Bronchial epithelial cell (primary cell): ENCODE data around the gene SIVA1. TPM values are rescaled to one million over a fixed set of nuclear protein-coding genes. Genes with fewer than 3 reads are reported as not detected.

Experiments
- DNase-seq: peaks from one replicate; pipeline ENCODE4 v3.0.0-alpha.2; 2010; ENCODE audit warnings: low read depth
- FAIRE-seq: peaks from 2 replicates; lab custom pipeline; 2011; peaks lifted over from hg19 to GRCh38; lab: Jason Lieb, UNC
- H3K27me3 ChIP-seq: 2 replicates; pipeline ENCODE4 v1.5.1; 2011; ENCODE audit warnings: low read length; ENCODE audit not compliant: control insufficient read depth, insufficient read depth
- H3K36me3 ChIP-seq: 2 replicates; pipeline ENCODE4 v1.5.1; 2011; ENCODE audit warnings: low read length; ENCODE audit not compliant: control insufficient read depth, insufficient read depth
- H3K4me3 ChIP-seq: 2 replicates; pipeline ENCODE4 v1.5.1; 2011; ENCODE audit warnings: mild to moderate bottlenecking, low read depth, low read length, control low read depth
- CTCF ChIP-seq: IDR thresholded peaks from 2 replicates; pipeline ENCODE4 v1.5.1; 2011; ENCODE audit warnings: mild to moderate bottlenecking, moderate library complexity, low read length, control low read depth, inconsistent platforms; ENCODE audit not compliant: insufficient read depth, severe bottlenecking
- total RNA-seq: library from RNA; depleted of rRNA; stranded (reverse); fragments of >200 nt; gene quantifications from 2 replicates; pipeline ENCODE4 v1.2.1, GENCODE V29; 2014

The SIVA1 gene
- total RNA-seq, 1 donor from 2014 or later, result 85.0 TPM

GRCh38 chr14:104731320-104732294, 21.3 kb upstream of the SIVA1 start:
- DNase-seq (no peak), FAIRE-seq (no peak)
- TF ChIP-seq CTCF, result peak; percentile 59
- Histone ChIP-seq H3K4me3 (no peak overlapping the region), H3K27me3 (no peaks in the 10 kb centered on the region), H3K36me3 (peaks cover 2% of the 10 kb centered on the region)

DNA sequence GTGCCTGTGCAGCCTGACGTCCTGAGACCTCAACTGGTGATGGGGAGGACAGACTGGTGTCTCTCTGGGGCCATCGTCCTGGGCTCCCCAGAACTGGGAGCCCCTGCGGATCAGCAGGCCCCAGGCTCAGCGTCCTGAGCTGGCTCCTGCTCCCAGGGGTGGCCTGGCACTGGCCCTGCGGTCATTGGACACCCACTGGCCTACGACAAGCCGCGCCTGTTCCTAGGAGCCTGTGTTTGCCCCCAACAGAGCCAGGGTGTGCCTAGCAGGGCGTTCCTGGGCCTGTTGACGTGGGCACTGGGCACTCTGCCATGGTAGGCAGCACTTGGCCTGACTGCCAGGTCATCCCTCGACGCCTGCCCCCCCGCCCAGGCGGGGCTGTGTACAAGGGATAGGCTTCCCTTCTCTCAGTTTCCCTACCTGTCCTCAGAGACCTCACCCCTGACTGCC, 20.6 kb upstream of the SIVA1 start:
- DNase-seq (peak; percentile 76), FAIRE-seq (no peak)
- no peak for TF ChIP-seq CTCF

GRCh38 chr14:104732931-104733681, 19.8 kb upstream of the SIVA1 start:
- peak; percentile 72 for DNase-seq
- TF ChIP-seq CTCF, result no peak
- no peak for FAIRE-seq
- Histone ChIP-seq H3K4me3 (no peak overlapping the region), H3K27me3 (no peaks in the 10 kb centered on the region), H3K36me3 (peaks cover 4% of the 10 kb centered on the region)

More for the DNA sequence above, 20.6 kb upstream of the SIVA1 start:
- Histone ChIP-seq H3K27me3 (no peaks in the 10 kb centered on the region), H3K4me3 (no peak overlapping the region), H3K36me3 (peaks cover 2% of the 10 kb centered on the region)

GRCh38 chr14:104734051-104734587, 18.8 kb upstream of the SIVA1 start:
- Histone ChIP-seq H3K4me3 (no peak overlapping the region), H3K27me3 (no peaks in the 10 kb centered on the region), H3K36me3 (peaks cover 10% of the 10 kb centered on the region)
- no peak for TF ChIP-seq CTCF
- no peak for DNase-seq
- FAIRE-seq, result no peak

- Histone ChIP-seq H3K4me3 (no peak overlapping the region), H3K27me3 (no peaks in the 10 kb centered on the region), H3K36me3 (peaks cover 12% of the 10 kb centered on the region)
- DNase-seq (no peak), FAIRE-seq (no peak)
- TF ChIP-seq CTCF, result no peak
Measured at GRCh38 chr14:104734601-104734990, 18.4 kb upstream of the SIVA1 start.
